NCI-H1417 treated with DMSO at 0.1 percent for 48 hours (cell line): ENCODE data around the gene FHL3.

Experiments used
- DNase-seq: peaks from one replicate; lab custom pipeline; 2025; lab: John Stamatoyannopoulos, UW

The FHL3 gene

DNA sequence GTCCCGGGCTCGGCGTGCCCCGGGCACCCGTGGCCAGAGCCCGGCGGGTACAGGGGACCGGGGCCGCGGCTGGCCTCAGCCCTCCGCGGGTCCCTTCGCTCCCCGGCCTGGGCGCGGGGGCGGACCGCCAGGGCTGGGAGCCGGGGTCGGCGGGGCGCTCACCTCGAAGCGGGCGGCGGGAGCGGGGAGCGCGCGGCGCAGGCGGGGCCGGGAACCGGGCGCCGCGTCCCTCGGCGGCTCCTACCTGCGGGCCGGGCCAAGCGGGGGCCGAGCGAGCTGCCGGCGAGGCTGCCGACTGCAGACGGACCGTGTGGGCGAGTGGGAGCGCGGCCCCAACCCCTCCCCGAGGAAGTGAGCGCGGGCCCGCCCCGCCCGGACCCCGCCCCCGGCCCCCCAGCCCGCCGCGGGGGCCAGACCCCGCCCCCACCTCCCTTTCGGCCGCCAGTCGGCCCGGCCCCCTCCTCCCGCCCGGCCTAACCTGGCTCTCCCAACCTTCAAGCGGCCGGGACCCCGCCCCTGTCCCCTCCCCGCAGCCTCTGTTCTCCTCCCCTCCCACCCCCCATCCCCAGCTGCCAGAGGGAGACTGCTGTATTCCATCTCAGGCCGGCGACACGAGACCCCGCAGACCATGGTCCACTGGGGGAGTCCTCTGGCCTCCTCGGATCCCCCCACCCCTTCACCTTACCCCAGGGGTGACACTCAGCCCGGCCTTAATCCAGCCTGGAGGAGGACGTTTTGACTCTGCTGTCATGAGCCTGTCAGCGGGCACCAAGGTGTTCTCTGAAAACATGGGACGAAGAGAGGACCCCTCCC, at the start of gene FHL3:
Gene FHL3 (minus strand): TSS at position 320 of the 813 bp plus-strand sequence. CDS start 6,102 bp downstream, outside the sequence.
- DNase-seq, result no peak

- no peak for DNase-seq
Measured at GRCh38 chr1:38053416-38054091, 48.2 kb upstream of the FHL3 start.

DNA sequence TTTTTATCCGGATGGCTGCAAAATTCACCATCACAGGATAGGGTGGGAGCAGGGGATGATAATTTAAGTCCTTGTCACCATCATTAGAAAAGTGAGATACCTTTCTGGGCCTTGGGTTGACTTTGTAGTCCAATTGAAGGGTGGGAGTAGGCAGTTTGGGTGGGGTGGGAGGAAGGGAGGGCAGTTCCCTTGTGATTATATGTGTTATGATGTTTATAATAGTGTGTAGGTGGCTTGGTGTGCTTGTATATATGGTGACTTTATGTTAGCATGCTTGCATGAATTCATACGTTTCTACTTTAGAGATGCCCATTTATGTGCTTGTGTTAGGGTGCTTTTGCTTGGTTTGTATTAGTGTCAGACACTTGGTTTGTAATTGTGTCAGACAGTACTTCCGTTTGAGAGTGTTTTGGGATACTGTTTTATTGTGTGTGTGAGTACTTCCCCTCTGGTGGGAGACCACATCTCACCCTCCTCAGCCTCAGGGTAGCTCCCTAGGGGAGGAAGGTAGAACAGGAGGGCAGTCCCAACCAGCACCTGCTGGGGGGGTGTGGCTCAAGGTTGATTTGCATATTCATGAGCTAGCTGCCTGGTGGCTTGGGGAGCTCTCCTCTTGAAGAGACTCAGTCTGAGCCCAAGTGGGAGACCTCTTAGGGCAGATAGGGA, 47.6 kb upstream of the FHL3 start:
- no peak for DNase-seq

- no peak for DNase-seq
Measured at GRCh38 chr1:38051079-38051543, 45.8 kb upstream of the FHL3 start.

DNA sequence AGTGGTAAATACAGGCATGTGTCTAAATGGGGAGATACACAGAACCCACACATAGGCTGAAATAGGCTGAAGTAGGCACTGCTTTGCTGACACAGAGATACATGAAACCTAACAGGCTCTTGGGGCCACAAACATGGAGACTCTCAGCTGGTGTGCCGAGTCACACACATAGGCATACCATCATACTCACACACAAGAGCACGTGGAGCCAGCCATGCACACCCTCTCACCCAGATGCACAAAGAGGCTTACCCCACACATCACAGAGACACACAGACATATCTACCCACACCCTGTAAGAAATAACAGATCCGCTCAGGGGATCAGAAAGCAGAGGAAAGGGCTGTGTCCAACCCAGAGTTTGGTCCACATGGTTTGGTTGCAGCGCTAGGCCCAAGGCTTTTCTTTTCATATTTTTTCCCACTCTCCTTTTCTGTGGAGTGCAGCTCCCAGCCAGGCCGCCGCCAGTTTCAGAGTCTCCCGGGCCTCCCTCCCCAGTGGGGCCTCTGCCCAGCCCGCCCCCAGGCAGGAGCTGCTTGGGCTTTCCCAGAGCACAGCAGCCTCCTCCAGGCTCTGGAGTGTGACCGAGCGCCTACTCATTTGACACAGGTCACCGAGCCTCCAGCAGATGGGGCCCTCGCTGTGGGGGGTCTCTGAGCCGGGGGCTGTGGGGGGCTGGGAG, 45.2 kb upstream of the FHL3 start:
- no peak for DNase-seq

DNA sequence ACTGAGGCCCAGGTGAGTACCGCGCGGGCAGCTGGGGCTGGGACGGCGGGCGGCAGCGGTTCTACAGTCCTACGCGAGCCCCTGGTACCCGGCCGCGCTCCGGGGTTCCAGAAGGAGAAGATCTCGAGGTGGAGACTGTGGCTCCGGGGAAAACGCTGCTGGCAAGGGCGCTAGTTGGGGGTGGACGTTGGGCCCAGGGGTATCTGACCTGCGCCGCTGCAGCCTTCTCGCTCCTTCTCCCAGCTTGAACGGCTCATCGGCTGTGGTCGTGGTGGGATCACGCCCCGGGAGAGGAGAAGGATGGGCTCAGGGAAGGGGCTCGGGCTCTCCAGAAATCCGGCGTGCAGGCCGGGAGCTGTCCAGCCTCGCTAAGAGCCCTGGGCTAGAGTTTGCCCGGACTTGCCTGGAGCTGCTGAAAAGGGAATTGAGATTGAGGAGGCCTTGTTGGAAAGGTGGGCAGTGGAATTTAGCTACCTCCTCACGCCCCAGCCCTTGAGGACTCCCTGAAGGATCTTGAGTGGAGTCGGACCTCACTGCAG, 42.4 kb upstream of the FHL3 start:
- no peak for DNase-seq

DNA sequence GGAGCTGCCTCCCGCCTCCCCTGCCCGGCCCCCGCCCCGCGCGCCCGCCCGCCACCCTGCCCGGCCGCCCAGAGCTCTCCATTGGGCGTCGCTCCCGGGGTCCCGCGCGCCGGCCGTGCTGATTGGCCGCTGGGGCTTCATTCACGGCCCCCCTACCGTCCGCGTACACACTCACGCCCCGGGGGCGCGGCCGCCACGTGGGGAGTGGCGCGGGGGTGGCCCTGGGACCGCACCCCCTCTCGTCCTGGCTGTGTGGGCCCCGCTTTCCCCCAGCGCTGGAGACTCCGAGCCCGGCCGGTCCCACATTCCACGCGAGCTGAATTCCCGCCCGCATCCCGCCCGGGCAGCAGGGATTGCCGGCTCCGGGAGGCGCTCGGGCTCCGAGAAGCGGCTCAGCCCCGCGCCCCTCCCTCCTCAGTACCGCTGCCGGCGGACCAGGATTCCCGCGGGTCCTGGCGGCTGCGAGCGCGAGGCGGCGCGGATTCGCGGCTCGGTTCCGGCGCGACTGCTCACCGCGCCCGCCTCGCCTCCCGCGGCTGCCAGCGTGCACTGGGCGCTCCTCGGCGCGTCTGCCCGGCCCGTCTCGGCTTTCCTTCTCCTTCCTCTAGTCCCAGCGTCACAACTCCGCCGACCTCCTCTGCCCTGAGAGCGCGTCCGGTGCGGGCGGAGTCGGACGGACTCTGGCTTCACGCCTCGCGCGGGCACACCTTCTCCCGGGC, 41.7 kb upstream of the FHL3 start:
- no peak for DNase-seq

- DNase-seq, result no peak
Measured at GRCh38 chr1:38046333-38046883, 41.1 kb upstream of the FHL3 start, which contains the start of gene POU3F1. TSS of gene POU3F1 (minus strand) at chr1:38046793. CDS start at chr1:38046743, 50 bp downstream.

DNA sequence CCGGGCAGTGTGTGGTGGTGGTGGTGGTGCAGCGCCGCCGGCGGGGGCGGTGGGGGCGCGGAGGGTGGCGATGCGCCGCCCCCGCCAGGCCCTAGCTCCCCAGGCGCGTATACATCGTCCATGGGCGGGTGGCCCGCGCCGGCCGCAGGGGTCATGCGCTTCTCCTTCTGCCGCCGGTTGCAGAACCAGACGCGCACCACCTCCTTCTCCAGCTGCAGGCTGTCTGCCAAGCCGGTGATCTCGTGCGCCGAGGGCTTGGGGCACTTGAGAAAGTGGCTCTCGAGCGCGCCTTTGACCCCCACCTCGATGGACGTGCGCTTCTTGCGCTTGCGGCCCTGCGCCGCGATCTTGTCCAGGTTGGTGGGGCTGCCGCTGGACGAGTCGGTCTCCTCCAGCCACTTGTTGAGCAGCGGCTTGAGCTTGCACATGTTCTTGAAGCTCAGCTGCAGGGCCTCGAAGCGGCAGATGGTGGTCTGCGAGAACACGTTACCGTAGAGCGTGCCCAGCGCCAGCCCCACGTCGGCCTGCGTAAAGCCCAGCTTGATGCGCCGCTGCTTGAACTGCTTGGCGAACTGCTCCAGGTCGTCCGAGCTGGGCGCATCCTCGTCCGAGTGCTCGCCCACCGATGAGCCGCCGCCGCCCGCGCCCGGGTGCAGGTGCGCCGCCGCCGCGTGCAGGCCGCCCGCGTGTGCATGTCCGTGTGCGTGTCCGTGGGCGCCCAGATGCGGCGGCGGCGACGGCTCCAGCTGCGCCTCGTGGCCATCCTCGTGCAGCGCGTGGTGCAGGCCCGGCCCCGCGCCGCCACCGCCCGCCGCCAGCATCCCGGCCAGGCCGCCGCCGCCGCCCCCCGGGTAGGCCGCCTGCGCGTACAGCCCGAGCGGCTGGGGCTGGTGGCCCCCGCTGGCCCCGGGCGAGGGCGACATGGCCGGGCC, 40.4 kb upstream of the FHL3 start:
- no peak for DNase-seq

- no peak for DNase-seq
Measured at GRCh38 chr1:38044221-38045215, 39.2 kb upstream of the FHL3 start.

GRCh38 chr1:38043036-38043747, 37.9 kb upstream of the FHL3 start:
- no peak for DNase-seq

DNA sequence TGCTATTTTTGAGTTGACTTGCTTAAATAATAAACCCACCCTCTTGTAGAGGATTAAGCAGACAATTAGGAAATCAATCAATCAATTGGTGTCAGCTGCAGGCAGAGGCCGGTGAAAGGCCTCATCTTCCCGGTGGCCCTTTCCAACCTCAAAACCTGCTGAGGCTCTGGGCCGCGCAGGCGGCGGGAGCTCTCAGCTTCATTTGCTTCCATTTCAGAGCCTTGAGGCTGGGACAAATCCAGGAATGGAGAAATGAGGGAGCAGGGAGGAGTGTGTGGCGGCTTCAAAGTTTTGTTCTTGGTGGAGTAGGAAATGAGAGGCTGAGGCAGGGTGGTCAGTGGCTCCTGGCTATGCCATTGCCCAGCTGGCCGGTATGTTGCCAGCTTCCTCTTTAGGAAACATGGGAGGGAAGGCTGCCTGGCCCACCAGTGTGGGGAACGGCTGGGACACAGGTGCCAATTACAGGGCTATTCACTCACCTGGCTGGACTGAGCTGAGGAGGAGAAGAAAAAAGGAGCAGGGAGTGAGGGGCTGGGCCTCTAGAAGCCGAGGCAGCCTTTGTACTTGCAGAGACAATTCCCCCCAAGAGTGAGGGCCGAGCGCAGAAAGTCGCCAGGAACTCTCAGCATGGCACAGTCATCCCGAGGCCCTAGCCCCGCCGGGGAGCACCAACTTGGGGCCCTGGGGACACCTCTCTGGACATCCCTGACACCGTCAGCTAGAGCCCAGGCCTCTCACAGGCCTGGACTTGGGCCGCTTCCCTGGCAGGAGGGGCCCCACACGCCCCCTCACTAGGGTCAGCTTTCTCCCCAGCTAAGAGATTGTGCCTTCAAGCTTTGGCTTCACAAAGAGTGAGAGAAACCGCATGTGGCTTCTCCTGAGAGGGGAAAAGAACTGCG, 36.9 kb upstream of the FHL3 start:
- no peak for DNase-seq

DNA sequence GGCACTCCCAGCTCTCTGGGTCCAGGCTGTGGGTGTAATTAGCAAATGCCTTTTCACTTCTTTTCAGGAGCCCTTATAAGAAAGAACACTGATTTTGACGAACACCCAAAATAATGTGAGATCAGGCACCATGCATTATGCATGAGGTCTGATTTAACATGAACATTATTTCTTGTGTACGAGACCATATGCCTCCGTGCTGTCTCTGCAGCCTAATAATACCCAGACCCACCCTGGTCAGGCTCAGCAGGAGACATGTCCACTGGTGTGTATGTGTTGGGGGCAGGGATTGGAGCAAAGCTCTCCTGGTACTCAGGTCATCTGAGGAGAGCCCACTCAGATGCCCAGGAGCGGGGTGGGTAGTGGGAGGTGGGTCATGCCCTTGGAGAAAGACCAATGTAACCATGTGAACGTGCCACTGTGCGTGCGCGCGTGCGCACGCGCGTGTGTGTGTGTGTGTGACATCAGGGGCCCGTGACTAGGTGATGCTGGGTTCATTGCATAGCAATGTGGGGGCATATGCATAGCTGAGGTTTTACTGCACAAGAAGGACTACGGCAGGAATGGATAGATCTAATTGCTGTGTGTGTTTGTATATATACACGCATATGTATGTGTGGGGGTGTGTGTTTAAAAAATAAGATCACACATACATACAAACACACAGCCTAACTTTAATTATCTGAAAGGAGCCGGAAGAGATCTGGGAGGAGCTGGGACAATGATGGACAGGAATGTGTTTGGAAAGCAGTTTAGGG, 34.2 kb upstream of the FHL3 start:
- no peak for DNase-seq

- DNase-seq, result no peak
Measured at GRCh38 chr1:38038861-38039260, 33.5 kb upstream of the FHL3 start.

DNA sequence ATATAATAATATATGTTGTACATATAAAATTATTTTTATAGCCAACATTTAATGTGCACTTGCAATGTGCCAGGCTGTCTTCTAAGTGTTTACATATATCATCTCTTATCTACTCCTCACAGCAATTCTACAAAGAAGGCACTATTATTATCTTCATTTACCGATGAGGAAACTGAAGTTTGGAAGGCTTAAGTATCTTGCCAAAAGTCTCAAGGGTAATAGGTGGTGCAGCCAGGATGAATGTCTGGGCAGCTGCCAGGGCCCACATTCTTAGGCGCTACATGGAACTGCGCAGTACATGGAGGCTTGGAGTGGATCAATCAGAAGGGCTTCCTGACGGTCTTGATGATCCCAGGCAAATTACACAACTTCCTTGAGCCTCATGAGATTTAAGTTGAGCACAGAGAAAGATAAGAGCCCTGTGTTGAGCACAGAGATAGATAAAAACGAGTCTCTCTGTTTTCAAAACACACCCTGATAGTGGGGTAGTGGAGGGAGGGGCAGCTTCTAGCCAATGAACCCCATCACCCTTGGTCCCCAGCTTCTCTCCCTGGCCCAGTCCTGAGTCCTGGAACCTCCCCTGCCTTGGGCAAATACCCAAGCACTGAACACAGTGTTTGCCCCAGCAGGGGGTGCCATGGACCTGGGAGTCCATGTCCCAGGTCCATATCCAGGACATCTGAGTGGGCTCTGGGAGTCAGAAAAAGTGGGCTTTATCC, 32.1 kb upstream of the FHL3 start:
- no peak for DNase-seq
